OCI-LY3 (cell line): ENCODE results near the gene UNC79.

Experiments used
- H2AFZ ChIP-seq: fragments of 200-600, 300-600 bp; shearing (Covaris generic); 2 replicates; pipeline ENCODE4 v1.6.0; 2014; ENCODE audit warnings: antibody characterized with exemption, low read depth, low read length
- H3K27ac ChIP-seq: fragments of 200-600, 300-600 bp; sonication (generic); 2 replicates; pipeline ENCODE4 v1.5.1; 2014; ENCODE audit warnings: mild to moderate bottlenecking, low read length, moderate library complexity, mixed read lengths
- H3K27me3 ChIP-seq: fragments of 200-600, 300-600 bp; sonication (generic); 2 replicates; pipeline ENCODE4 v1.6.1; 2014; ENCODE audit warnings: low read depth, low read length, mixed read lengths
- H3K36me3 ChIP-seq: fragments of 200-600, 300-600 bp; sonication (generic); replicated peaks from 2 replicates; pipeline ENCODE3; 2014; ENCODE audit warnings: low read depth, low read length, mixed read lengths
- H3K4me1 ChIP-seq: fragments of 300-600, 200-600 bp; sonication (generic); 2 replicates; pipeline ENCODE4 v1.6.1; 2014; ENCODE audit warnings: low read length, mixed read lengths
- H3K4me2 ChIP-seq: fragments of 200-600, 300-600 bp; sonication (generic); 2 replicates; pipeline ENCODE4 v1.6.1; 2014; ENCODE audit warnings: low read length, mixed read lengths
- H3K4me3 ChIP-seq: fragments of 300-600, 200-600 bp; sonication (generic); 2 replicates; pipeline ENCODE4 v1.5.1; 2014; ENCODE audit warnings: antibody characterized with exemption, mild to moderate bottlenecking, low read length, moderate library complexity
- H3K79me2 ChIP-seq: fragments of 300-600, 200-600 bp; shearing (Covaris generic); 2 replicates; pipeline ENCODE4 v1.6.1; 2014; ENCODE audit warnings: mild to moderate bottlenecking, low read length, mixed read lengths
- H3K9ac ChIP-seq: fragments of 300-600, 200-600 bp; shearing (Covaris generic); 2 replicates; pipeline ENCODE4 v1.6.0; 2014; ENCODE audit warnings: mild to moderate bottlenecking, low read length, moderate library complexity
- H3K9me3 ChIP-seq: fragments of 200-600, 300-600 bp; shearing (Covaris generic); 2 replicates; pipeline ENCODE4 v1.6.1; 2014; ENCODE audit warnings: low read length, mixed read lengths; ENCODE audit not compliant: insufficient read depth
- H4K20me1 ChIP-seq: fragments of 200-600, 300-600 bp; sonication (generic); 2 replicates; pipeline ENCODE4 v1.6.1; 2016; ENCODE audit warnings: low read length, mixed read lengths; ENCODE audit not compliant: insufficient read depth
- CTCF ChIP-seq: fragments of 200-600, 300-600 bp; sonication (generic); IDR thresholded peaks from 2 replicates; pipeline ENCODE4 v1.5.1; 2014; ENCODE audit warnings: antibody characterized with exemption, low read length, low read depth
- EZH2phosphoT487 ChIP-seq: fragments of 200-600 bp; shearing (Covaris generic); IDR thresholded peaks from 2 replicates; pipeline ENCODE4 v1.6.1; 2018; ENCODE audit warnings: antibody characterized with exemption, mixed run types, low read depth

The UNC79 gene

GRCh38 chr14:93532541-93532940 lies 101.8 kb downstream of the UNC79 start:
- no peaks in the 10 kb centered on the region for H4K20me1 ChIP-seq
- H3K4me3 ChIP-seq, result no peak overlapping the region
- no peaks in the 10 kb centered on the region for H3K27me3 ChIP-seq
- H3K79me2 ChIP-seq, result no peaks in the 10 kb centered on the region
- no peak overlapping the region for H2AFZ ChIP-seq
- no peak overlapping the region for H3K27ac ChIP-seq
- no peak for TF ChIP-seq CTCF
- TF ChIP-seq EZH2phosphoT487, result no peak
- peaks cover 37% of the 10 kb centered on the region for H3K4me1 ChIP-seq
- H3K4me2 ChIP-seq, result no peak overlapping the region
- H3K9me3 ChIP-seq, result no peaks in the 10 kb centered on the region
- H3K36me3 ChIP-seq, result no peaks in the 10 kb centered on the region
- no peak overlapping the region for H3K9ac ChIP-seq

DNA sequence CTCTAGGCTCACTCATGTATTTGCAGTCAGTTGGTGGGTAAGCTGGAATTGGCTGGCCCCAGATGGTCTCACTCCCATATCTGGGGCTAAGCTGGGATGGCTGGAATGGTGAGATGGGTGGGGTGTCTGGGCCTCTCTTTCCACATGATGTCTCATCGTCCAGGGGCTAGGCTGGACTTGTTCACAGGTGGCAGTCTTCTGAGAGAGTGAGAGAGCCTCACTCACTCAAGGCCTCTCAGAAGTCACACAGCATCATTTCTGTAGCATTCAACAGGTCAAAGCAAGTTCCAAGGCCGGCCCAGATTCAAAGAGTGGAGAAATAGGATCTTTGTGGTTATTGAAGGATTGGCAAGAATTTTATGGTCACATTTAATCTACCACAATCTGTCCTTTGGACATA lies 102.7 kb downstream of the UNC79 start:
- Histone ChIP-seq H3K4me1 (peaks cover 29% of the 10 kb centered on the region), H3K27me3 (no peaks in the 10 kb centered on the region)

GRCh38 chr14:93533842-93534241 lies 103.1 kb downstream of the UNC79 start:
- Histone ChIP-seq H4K20me1 (no peaks in the 10 kb centered on the region), H3K36me3 (no peaks in the 10 kb centered on the region), H3K4me3 (no peak overlapping the region), H3K4me2 (peak overlapping the region; percentile 8), H3K27ac (no peak overlapping the region), H2AFZ (no peak overlapping the region), H3K9me3 (no peaks in the 10 kb centered on the region), H3K9ac (no peak overlapping the region), H3K79me2 (no peaks in the 10 kb centered on the region), H3K27me3 (no peaks in the 10 kb centered on the region), H3K4me1 (peaks cover 29% of the 10 kb centered on the region)
- TF ChIP-seq CTCF, result no peak
- no peak for TF ChIP-seq EZH2phosphoT487

More for the DNA sequence above, 102.7 kb downstream of the UNC79 start:
- Histone ChIP-seq H3K36me3 (no peaks in the 10 kb centered on the region), H3K27ac (no peak overlapping the region), H3K4me3 (no peak overlapping the region), H3K79me2 (no peaks in the 10 kb centered on the region), H3K4me2 (peak overlapping the region; percentile 8), H4K20me1 (no peaks in the 10 kb centered on the region), H3K9ac (no peak overlapping the region), H2AFZ (no peak overlapping the region), H3K9me3 (no peaks in the 10 kb centered on the region)
- TF ChIP-seq EZH2phosphoT487, result no peak
- TF ChIP-seq CTCF, result no peak

- no peak for TF ChIP-seq CTCF
- TF ChIP-seq EZH2phosphoT487, result no peak
- no peaks in the 10 kb centered on the region for H3K79me2 ChIP-seq
Measured at GRCh38 chr14:93535537-93535936, 104.8 kb downstream of the UNC79 start.

More at GRCh38 chr14:93535537-93535936, 104.8 kb downstream of the UNC79 start:
- Histone ChIP-seq H3K36me3 (no peaks in the 10 kb centered on the region), H3K9ac (no peak overlapping the region), H3K4me1 (peaks cover 35% of the 10 kb centered on the region), H2AFZ (no peak overlapping the region), H4K20me1 (no peaks in the 10 kb centered on the region), H3K4me2 (no peak overlapping the region), H3K27me3 (no peaks in the 10 kb centered on the region), H3K4me3 (no peak overlapping the region), H3K9me3 (no peaks in the 10 kb centered on the region), H3K27ac (no peak overlapping the region)
